GM21528 (cell line): ENCODE measurements around the gene UBE3D.
"Not testable (repeated sequence)": the region's sequence is repeated elsewhere in the genome, so short reads cannot be mapped to it uniquely, and the experiment has no call there.

Source experiments
- ATAC-seq: cut with Tn5 transposase; IDR thresholded peaks from one replicate; pipeline ENCODE4 v1.9.1; 2021; ENCODE audit warnings: mild to moderate bottlenecking, moderate library complexity; ENCODE audit not compliant: unreplicated experiment, low FRiP score

UBE3D gene

GRCh38 chr6:82878812-82879211 is 186.8 kb downstream of the UBE3D start:
- no peak for ATAC-seq

GRCh38 chr6:82877213-82878195 is 188.1 kb downstream of the UBE3D start:
- ATAC-seq: no peak

- ATAC-seq: no peak
Observed at GRCh38 chr6:82875573-82876185, 190.0 kb downstream of the UBE3D start.

GRCh38 chr6:82874867-82875266 is 190.8 kb downstream of the UBE3D start:
- ATAC-seq: no peak

- no peak for ATAC-seq
Observed at GRCh38 chr6:82872185-82872584, 193.5 kb downstream of the UBE3D start.

- ATAC-seq: no peak
Observed at GRCh38 chr6:82870582-82871172, 195.0 kb downstream of the UBE3D start.

- no peak for ATAC-seq
Observed at GRCh38 chr6:82869493-82869892, 196.1 kb downstream of the UBE3D start.

- ATAC-seq: no peak
Observed at GRCh38 chr6:82867946-82868345, 197.7 kb downstream of the UBE3D start.

- ATAC-seq: no peak
Observed at GRCh38 chr6:82866446-82866845, 199.2 kb downstream of the UBE3D start.

- no peak for ATAC-seq
Observed at GRCh38 chr6:82865461-82865860, 200.2 kb downstream of the UBE3D start.

GRCh38 chr6:82863781-82864180 is 201.9 kb downstream of the UBE3D start:
- no peak for ATAC-seq

- no peak for ATAC-seq
Observed at GRCh38 chr6:82862543-82862942, 203.1 kb downstream of the UBE3D start.

GRCh38 chr6:82861121-82861520 is 204.5 kb downstream of the UBE3D start:
- ATAC-seq: no peak

GRCh38 chr6:82856077-82856476 is 209.6 kb downstream of the UBE3D start:
- not testable (repeated sequence) for ATAC-seq

GRCh38 chr6:82852904-82853303 is 212.7 kb downstream of the UBE3D start:
- ATAC-seq: not testable (repeated sequence)

- ATAC-seq: no peak
Observed at GRCh38 chr6:82843291-82843885, 222.3 kb downstream of the UBE3D start.

GRCh38 chr6:82842721-82843120 is 222.9 kb downstream of the UBE3D start:
- no peak for ATAC-seq
